CD8-positive, alpha-beta memory T cell (primary cell): ENCODE measurements around the gene NLRP10. TPM values are rescaled to one million over a fixed set of nuclear protein-coding genes. Genes with fewer than 3 reads are reported as not detected.
"Not testable (repeated sequence)": the region's sequence is repeated elsewhere in the genome, so short reads cannot be mapped to it uniquely, and the experiment has no call there.

ENCODE experiments used
- CTCF ChIA-PET: fragments of 350-600 bp; sonication (Branson Sonifier 250); formaldehyde crosslinking; loops from one replicate; lab custom pipeline; 2021; ENCODE audit warnings: antibody characterized with exemption; lab: Charles Lee
- POLR2A ChIA-PET: fragments of 350-600 bp; sonication (Branson Sonifier 250); formaldehyde crosslinking; loops from one replicate; lab custom pipeline; 2021; ENCODE audit warnings: antibody characterized with exemption; lab: Charles Lee
- DNase-seq, 5 donors: peaks; one replicate each; pipeline versions ENCODE4 v3.0.0 to v3.0.0-alpha.2; 2020 to 2022; ENCODE audit warnings: mixed read lengths in 1 of 5
- H3K27ac ChIP-seq: one replicate; pipeline ENCODE4 v1.7.0; 2013; ENCODE audit warnings: low read depth, mild to moderate bottlenecking, low read length, moderate library complexity
- H3K27me3 ChIP-seq: 2 replicates; pipeline ENCODE4 v1.7.0; 2013; ENCODE audit warnings: low read length, mild to moderate bottlenecking; ENCODE audit not compliant: insufficient read depth, poor library complexity, severe bottlenecking
- H3K36me3 ChIP-seq: 2 replicates; pipeline ENCODE4 v1.7.0; 2013; ENCODE audit warnings: mild to moderate bottlenecking, low read length, moderate library complexity; ENCODE audit not compliant: insufficient read depth
- H3K4me1 ChIP-seq: 2 replicates; pipeline ENCODE4 v1.7.0; 2013; ENCODE audit warnings: mild to moderate bottlenecking, low read length, moderate library complexity; ENCODE audit not compliant: insufficient read depth
- H3K4me3 ChIP-seq: 2 replicates; pipeline ENCODE4 v1.7.0; 2013; ENCODE audit warnings: mild to moderate bottlenecking, low read length
- H3K9me3 ChIP-seq: 2 replicates; pipeline ENCODE4 v1.7.0; 2013; ENCODE audit warnings: mild to moderate bottlenecking, low read length
- H3K27ac Mint-ChIP-seq, 8 donors: one replicate each; pipeline ENCODE4 v1.8.0; 2020 to 2021; ENCODE audit warnings: mixed read lengths in 8 of 8, mild to moderate bottlenecking in 6 of 8, inconsistent platforms in 3 of 8, moderate library complexity in 3 of 8
- H3K27me3 Mint-ChIP-seq, 2 donors: one replicate each; pipeline ENCODE4 v1.8.0; 2020 to 2021; ENCODE audit warnings: mixed read lengths in 2 of 2, mild to moderate bottlenecking in 1 of 2, moderate library complexity in 1 of 2
- H3K36me3 Mint-ChIP-seq, 3 donors: one replicate each; pipeline ENCODE4 v1.8.0; 2020 to 2021; ENCODE audit warnings: mixed read lengths in 3 of 3, inconsistent platforms in 1 of 3, mild to moderate bottlenecking in 1 of 3
- H3K4me1 Mint-ChIP-seq, 3 donors: one replicate each; pipeline ENCODE4 v1.8.0; 2020 to 2021; ENCODE audit warnings: mixed read lengths in 3 of 3, inconsistent platforms in 1 of 3, mild to moderate bottlenecking in 1 of 3
- H3K4me3 Mint-ChIP-seq, 7 donors: one replicate each; pipeline ENCODE4 v1.8.0; 2020 to 2021; ENCODE audit warnings: mixed read lengths in 7 of 7, mild to moderate bottlenecking in 6 of 7, moderate library complexity in 4 of 7, inconsistent platforms in 2 of 7
- H3K9me3 Mint-ChIP-seq, 5 donors: one replicate each; pipeline ENCODE4 v1.8.0; 2020 to 2022; ENCODE audit warnings: mixed read lengths in 5 of 5, mild to moderate bottlenecking in 3 of 5, moderate library complexity in 2 of 5, inconsistent platforms in 1 of 5
- polyA plus RNA-seq: library from polyadenylated mRNA; unstranded; fragments of 300-500 nt; fragmentation: Illumina TruSeq; gene quantifications from one replicate; pipeline ENCODE4 v1.2.3, GENCODE V29; 2021
- total RNA-seq, 2 experiments: library from RNA; stranded (reverse); gene quantifications; one replicate each; pipeline ENCODE4 v1.2.3, GENCODE V29; 2021

The NLRP10 gene
- total and polyA plus RNA-seq, 3 experiments from 2014 or later = not detected

DNA sequence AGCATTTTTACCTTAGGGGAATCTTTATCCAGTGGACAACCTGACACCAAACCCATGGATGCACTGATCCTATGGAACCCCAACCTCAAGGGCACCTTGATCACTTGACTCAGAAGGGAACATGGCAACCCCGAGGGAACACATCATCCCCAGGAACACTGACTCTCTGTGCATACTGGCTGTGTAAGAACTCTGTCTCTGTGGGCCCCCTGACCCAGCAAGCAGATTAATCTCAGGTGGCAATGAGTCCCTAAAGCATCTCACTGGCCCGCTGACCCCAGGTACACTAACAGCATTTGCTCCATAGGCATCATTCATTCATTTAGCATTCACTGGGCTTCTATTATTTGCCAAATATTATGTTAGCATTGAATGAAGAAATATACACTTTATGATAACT lies 38.8 kb upstream of the NLRP10 start:
- Histone ChIP-seq H3K9me3 (no peaks in the 10 kb centered on the region), H3K27me3 (peaks cover 4% of the 10 kb centered on the region), H3K36me3 (no peaks in the 10 kb centered on the region), H3K4me3 (no peak overlapping the region), H3K27ac (no peak overlapping the region), H3K4me1 (no peaks in the 10 kb centered on the region)
- no peak overlapping the region for H3K4me3 Mint-ChIP-seq
- peaks cover 0 to 15% (median 4%) of the 10 kb centered on the region in 3 donors for H3K36me3 Mint-ChIP-seq
- ChIA-PET POLR2A (no interaction called here), CTCF (no interaction called here)
- no peaks in the 10 kb centered on the region for H3K9me3 Mint-ChIP-seq
- peak overlapping the region in 1 of 8 donors; percentile 56 for H3K27ac Mint-ChIP-seq
- DNase-seq = no peak
- no peaks in the 10 kb centered on the region for H3K4me1 Mint-ChIP-seq
- H3K27me3 Mint-ChIP-seq = peaks cover 2 to 6% of the 10 kb centered on the region in 2 donors

DNA sequence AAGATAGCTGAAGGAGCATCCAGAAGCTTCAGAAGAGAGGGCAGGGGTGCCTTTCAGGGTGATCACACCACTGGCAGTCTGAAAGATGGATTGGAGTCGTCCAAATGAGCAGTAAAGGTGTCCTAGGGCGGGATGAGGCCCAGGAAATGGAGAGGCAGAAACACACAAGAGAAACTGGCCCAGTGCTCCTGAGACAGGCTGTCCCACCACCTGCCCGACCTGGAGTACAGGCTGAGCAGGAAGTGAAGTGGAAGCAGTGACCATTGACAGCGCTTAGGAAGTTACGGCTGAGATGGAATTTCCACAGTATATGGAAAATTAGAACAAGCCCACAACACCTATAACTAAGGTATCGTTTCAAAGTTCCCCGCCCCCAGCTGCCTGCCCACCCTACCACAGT lies 37.9 kb upstream of the NLRP10 start:
- Mint-ChIP-seq H3K4me3 (no peak overlapping the region), H3K27me3 (no peaks in the 10 kb centered on the region), H3K36me3 (peaks cover 0 to 21% (median 6%) of the 10 kb centered on the region in 3 donors), H3K27ac (peak overlapping the region in 1 of 8 donors; percentile 96), H3K4me1 (no peaks in the 10 kb centered on the region), H3K9me3 (no peaks in the 10 kb centered on the region)
- no peaks in the 10 kb centered on the region for H3K9me3 ChIP-seq
- no peaks in the 10 kb centered on the region for H3K4me1 ChIP-seq
- ChIA-PET CTCF (no interaction called here), POLR2A (no interaction called here)
- no peak for DNase-seq
- H3K27me3 ChIP-seq = peaks cover under 1% of the 10 kb centered on the region
- no peak overlapping the region for H3K27ac ChIP-seq
- no peaks in the 10 kb centered on the region for H3K36me3 ChIP-seq
- no peak overlapping the region for H3K4me3 ChIP-seq

DNA sequence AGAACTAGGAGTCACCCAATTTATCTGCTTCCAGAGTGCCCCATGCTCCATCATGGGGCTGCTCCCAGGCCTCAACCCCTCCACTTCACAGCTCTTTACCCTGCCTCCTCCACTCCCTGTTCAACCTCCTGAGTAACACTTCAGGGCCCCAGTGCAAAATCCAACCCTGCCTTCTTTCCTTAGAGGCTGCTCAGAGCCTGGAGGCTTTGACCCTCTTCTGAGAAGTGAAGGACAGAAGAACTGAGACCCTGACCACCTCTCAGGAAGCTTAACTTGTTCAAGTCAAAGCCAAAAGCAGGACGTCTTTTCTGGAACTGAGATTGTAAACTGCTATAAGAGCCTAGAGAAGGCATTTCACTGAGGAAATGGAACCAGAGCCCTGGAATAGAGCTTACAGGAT lies 37.4 kb upstream of the NLRP10 start:
- no peak for DNase-seq
- peak overlapping the region in 3 of 8 donors; percentile 7 to 38 (median 27) for H3K27ac Mint-ChIP-seq
- ChIA-PET POLR2A (no interaction called here), CTCF (no interaction called here)
- H3K4me3 ChIP-seq = no peak overlapping the region
- H3K36me3 ChIP-seq = no peaks in the 10 kb centered on the region
- no peak overlapping the region for H3K27ac ChIP-seq
- H3K27me3 Mint-ChIP-seq = no peaks in the 10 kb centered on the region
- no peaks in the 10 kb centered on the region for H3K4me1 Mint-ChIP-seq
- H3K9me3 Mint-ChIP-seq = no peaks in the 10 kb centered on the region
- H3K4me1 ChIP-seq = no peaks in the 10 kb centered on the region
- no peaks in the 10 kb centered on the region for H3K27me3 ChIP-seq
- peaks cover 0 to 23% (median 7%) of the 10 kb centered on the region in 3 donors for H3K36me3 Mint-ChIP-seq
- no peak overlapping the region for H3K4me3 Mint-ChIP-seq
- no peaks in the 10 kb centered on the region for H3K9me3 ChIP-seq

- Histone ChIP-seq H3K4me3 (no peak overlapping the region), H3K27me3 (no peaks in the 10 kb centered on the region), H3K4me1 (no peaks in the 10 kb centered on the region), H3K27ac (no peak overlapping the region), H3K36me3 (peaks cover 19% of the 10 kb centered on the region), H3K9me3 (no peaks in the 10 kb centered on the region)
- Mint-ChIP-seq H3K27ac (peak overlapping the region in 2 of 8 donors; percentile 3 to 68), H3K4me1 (peaks cover 0 to 1% (median 0%) of the 10 kb centered on the region in 3 donors), H3K4me3 (no peak overlapping the region), H3K36me3 (peaks cover 11 to 46% (median 28%) of the 10 kb centered on the region in 3 donors), H3K9me3 (no peaks in the 10 kb centered on the region), H3K27me3 (no peaks in the 10 kb centered on the region)
- DNase-seq = no peak
- CTCF ChIA-PET = no interaction called here
- POLR2A ChIA-PET = interaction anchor here (0.7 kb wide), 1 partner anchor 15 kb away, joined by 3 read pairs; no protein-coding TSS in a partner anchor
These were observed 35.1 kb upstream of the NLRP10 start for GRCh38 chr11:8000390-8000789.

GRCh38 chr11:7999795-8000194 lies 34.5 kb upstream of the NLRP10 start:
- Histone ChIP-seq H3K4me1 (no peaks in the 10 kb centered on the region), H3K9me3 (no peaks in the 10 kb centered on the region), H3K36me3 (peaks cover 25% of the 10 kb centered on the region), H3K27me3 (no peaks in the 10 kb centered on the region), H3K4me3 (no peak overlapping the region), H3K27ac (no peak overlapping the region)
- POLR2A ChIA-PET = no interaction called here
- CTCF ChIA-PET = interaction anchor here (1.0 kb wide), 1 partner anchor 13 kb away, joined by 3 read pairs; the partner anchor contains the start of gene EIF3F
- H3K4me1 Mint-ChIP-seq = peaks cover 1 to 3% (median 1%) of the 10 kb centered on the region in 3 donors
- H3K27me3 Mint-ChIP-seq = no peaks in the 10 kb centered on the region
- H3K27ac Mint-ChIP-seq = peak overlapping the region in 1 of 8 donors; percentile 44
- peaks cover 11 to 52% (median 31%) of the 10 kb centered on the region in 3 donors for H3K36me3 Mint-ChIP-seq
- no peak overlapping the region for H3K4me3 Mint-ChIP-seq
- no peaks in the 10 kb centered on the region for H3K9me3 Mint-ChIP-seq
- no peak for DNase-seq

GRCh38 chr11:7994581-7995278 lies 29.5 kb upstream of the NLRP10 start:
- Histone ChIP-seq H3K4me3 (no peak overlapping the region), H3K27ac (no peak overlapping the region), H3K27me3 (no peaks in the 10 kb centered on the region), H3K4me1 (peaks cover 3% of the 10 kb centered on the region), H3K36me3 (peaks cover 52% of the 10 kb centered on the region), H3K9me3 (no peaks in the 10 kb centered on the region)
- POLR2A ChIA-PET = no interaction called here
- H3K27me3 Mint-ChIP-seq = no peaks in the 10 kb centered on the region
- H3K9me3 Mint-ChIP-seq = no peaks in the 10 kb centered on the region
- H3K4me3 Mint-ChIP-seq = no peak overlapping the region
- peaks cover 17 to 91% (median 42%) of the 10 kb centered on the region in 3 donors for H3K36me3 Mint-ChIP-seq
- CTCF ChIA-PET = no interaction called here
- H3K4me1 Mint-ChIP-seq = peaks cover 19 to 26% (median 25%) of the 10 kb centered on the region in 3 donors
- DNase-seq = no peak
- H3K27ac Mint-ChIP-seq = peak overlapping the region in 2 of 8 donors; percentile 17 to 22

- not testable (repeated sequence) for H3K27me3 Mint-ChIP-seq, H3K27me3 ChIP-seq, H3K9me3 ChIP-seq, DNase-seq, H3K9me3 Mint-ChIP-seq
- CTCF ChIA-PET = interaction anchor here (0.7 to 2.1 kb wide), 15 partner anchors 9 to 1506 kb away, joined by 3 to 34 read pairs (median 3); partner anchors contain the start of genes RPL27A, TIMM10B and TRIM66
- Mint-ChIP-seq H3K4me1 (peaks cover 47 to 57% (median 54%) of the 10 kb centered on the region in 3 donors), H3K4me3 (peak overlapping the region; percentile 76 to 92 (median 92)), H3K36me3 (peaks cover 4 to 43% (median 6%) of the 10 kb centered on the region in 3 donors), H3K27ac (peak overlapping the region; percentile 79 to 99 (median 98))
- peaks cover 16% of the 10 kb centered on the region for H3K36me3 ChIP-seq
- H3K27ac ChIP-seq = peak overlapping the region; percentile 65
- H3K4me3 ChIP-seq = peak overlapping the region; percentile 77
- POLR2A ChIA-PET = interaction anchor here (0.7 to 1.2 kb wide), 2 partner anchors 32 to 95 kb away, joined by 3 to 4 read pairs; no protein-coding TSS in a partner anchor
- peaks cover 34% of the 10 kb centered on the region for H3K4me1 ChIP-seq
These were observed 22.3 kb upstream of the NLRP10 start for GRCh38 chr11:7987560-7987883.
